Head of caudate nucleus (tissue), 42 donors: ENCODE data around the gene MARVELD1.
A peak's percentile ranks its signal among the peaks of the same experiment; 100 is the strongest.

Source experiments
- DNase-seq, 42 donors: peaks; one replicate each; pipeline versions ENCODE4 v3.0.0 to v3.0.0-alpha.2; 2020 to 2021; ENCODE audit warnings: mixed read lengths in 7 of 42
- intact Hi-C: fragments of 100-400 bp; cut with DNase I; formaldehyde crosslinking; loops from one replicate; pipeline ENCODE4 v1.15.0; 2022

Gene MARVELD1

GRCh38 chr10:97715259-97715874 lies 1.8 kb downstream of the MARVELD1 start:
- intact Hi-C loops: no loop called here
- DNase-seq: no peak

- DNase-seq: no peak
- intact Hi-C loops: no loop called here
Observed at GRCh38 chr10:97717627-97718026, 4.1 kb downstream of the MARVELD1 start.

GRCh38 chr10:97718178-97718577 lies 4.6 kb downstream of the MARVELD1 start:
- intact Hi-C loops: no loop called here
- peak in 40 of 42 donors; percentile 12 to 88 (median 64) for DNase-seq

- intact Hi-C loops: no loop called here
- DNase-seq: peak in 40 of 42 donors; percentile 25 to 84 (median 64)
Observed at GRCh38 chr10:97718659-97719142, 5.2 kb downstream of the MARVELD1 start.

GRCh38 chr10:97719602-97720001 lies 6.1 kb downstream of the MARVELD1 start:
- intact Hi-C loops: no loop called here
- DNase-seq: no peak

- intact Hi-C loops: no loop called here
- DNase-seq: no peak
Observed at GRCh38 chr10:97721871-97722780, 8.6 kb downstream of the MARVELD1 start.

- DNase-seq: no peak
- intact Hi-C loops: no loop called here
Observed at GRCh38 chr10:97723001-97723400, 9.5 kb downstream of the MARVELD1 start.

GRCh38 chr10:97724341-97724941 lies 10.9 kb downstream of the MARVELD1 start:
- DNase-seq: no peak
- intact Hi-C loops: no loop called here

GRCh38 chr10:97726636-97727178 lies 13.2 kb downstream of the MARVELD1 start:
- DNase-seq: peak in 15 of 42 donors; percentile 10 to 75 (median 45)
- intact Hi-C loops: no loop called here

GRCh38 chr10:97729014-97729413 lies 15.5 kb downstream of the MARVELD1 start:
- intact Hi-C loops: no loop called here
- no peak for DNase-seq

GRCh38 chr10:97731346-97732051 lies 18.0 kb downstream of the MARVELD1 start:
- peak in 41 of 42 donors; percentile 26 to 92 (median 80) for DNase-seq
- intact Hi-C loops: loop anchor here (2.0 to 10.0 kb wide), 2 partner anchors 19 to 47 kb away; partner anchors contain the start of genes AVPI1 and MARVELD1

GRCh38 chr10:97732052-97732359 lies 18.5 kb downstream of the MARVELD1 start:
- intact Hi-C loops: loop anchor here (10.0 kb wide), 1 partner anchor 47 kb away; the partner anchor contains the start of gene AVPI1
- no peak for DNase-seq

- intact Hi-C loops: loop anchor here (10.0 kb wide), 1 partner anchor 48 kb away; the partner anchor contains the start of gene AVPI1
- no peak for DNase-seq
Observed at GRCh38 chr10:97733256-97733655, 19.7 kb downstream of the MARVELD1 start.

GRCh38 chr10:97734021-97734420 lies 20.5 kb downstream of the MARVELD1 start:
- intact Hi-C loops: loop anchor here (10.0 kb wide), 1 partner anchor 49 kb away; the partner anchor contains the start of gene AVPI1
- no peak for DNase-seq

- intact Hi-C loops: loop anchor here (10.0 kb wide), 1 partner anchor 52 kb away; the partner anchor contains the start of gene AVPI1
Observed at GRCh38 chr10:97736403-97736901, 22.9 kb downstream of the MARVELD1 start.

GRCh38 chr10:97736902-97737769 lies 23.6 kb downstream of the MARVELD1 start, which contains the start of gene ZFYVE27:
ZFYVE27 (plus strand) TSS chr10:97737128; CDS start chr10:97738478, 1,350 bp downstream.
- peak; percentile 88 to 98 (median 95) for DNase-seq
- intact Hi-C loops: loop anchor here (10.0 kb wide), 1 partner anchor 52 kb away; the partner anchor contains the start of gene AVPI1

More at GRCh38 chr10:97736403-97736901, 22.9 kb downstream of the MARVELD1 start:
- DNase-seq: no peak

GRCh38 chr10:97737770-97738265 lies 24.3 kb downstream of the MARVELD1 start:
- intact Hi-C loops: loop anchor here (10.0 kb wide), 1 partner anchor 53 kb away; the partner anchor contains the start of gene AVPI1
- no peak for DNase-seq
